Upper lobe of left lung (tissue), 4 donors: ENCODE measurements around the gene TMEM245.

Experiments
- POLR2A ChIP-seq, 4 donors: fragments of 450-650 bp; IDR thresholded peaks; one replicate each; pipeline ENCODE4 v1.5.1; 2016 to 2017; ENCODE audit warnings: antibody characterized with exemption in 4 of 4, mild to moderate bottlenecking in 2 of 4
- POLR2AphosphoS5 ChIP-seq, 2 donors: sonication (generic); formaldehyde crosslinking; IDR thresholded peaks; one replicate each; pipeline ENCODE4 v1.5.1; 2017; ENCODE audit warnings: antibody characterized with exemption in 2 of 2
- TF ChIP-seq, protein P1 (sequence below), 6 experiments: fragments of 450-650 bp in 4 of 6; fragments of 200-600 bp in 2 of 6; sonication (generic) in 2 of 6; IDR thresholded peaks; one replicate each; pipeline ENCODE4 v1.5.1; 2016 to 2019; ENCODE audit warnings: antibody characterized with exemption in 6 of 6

DNA sequence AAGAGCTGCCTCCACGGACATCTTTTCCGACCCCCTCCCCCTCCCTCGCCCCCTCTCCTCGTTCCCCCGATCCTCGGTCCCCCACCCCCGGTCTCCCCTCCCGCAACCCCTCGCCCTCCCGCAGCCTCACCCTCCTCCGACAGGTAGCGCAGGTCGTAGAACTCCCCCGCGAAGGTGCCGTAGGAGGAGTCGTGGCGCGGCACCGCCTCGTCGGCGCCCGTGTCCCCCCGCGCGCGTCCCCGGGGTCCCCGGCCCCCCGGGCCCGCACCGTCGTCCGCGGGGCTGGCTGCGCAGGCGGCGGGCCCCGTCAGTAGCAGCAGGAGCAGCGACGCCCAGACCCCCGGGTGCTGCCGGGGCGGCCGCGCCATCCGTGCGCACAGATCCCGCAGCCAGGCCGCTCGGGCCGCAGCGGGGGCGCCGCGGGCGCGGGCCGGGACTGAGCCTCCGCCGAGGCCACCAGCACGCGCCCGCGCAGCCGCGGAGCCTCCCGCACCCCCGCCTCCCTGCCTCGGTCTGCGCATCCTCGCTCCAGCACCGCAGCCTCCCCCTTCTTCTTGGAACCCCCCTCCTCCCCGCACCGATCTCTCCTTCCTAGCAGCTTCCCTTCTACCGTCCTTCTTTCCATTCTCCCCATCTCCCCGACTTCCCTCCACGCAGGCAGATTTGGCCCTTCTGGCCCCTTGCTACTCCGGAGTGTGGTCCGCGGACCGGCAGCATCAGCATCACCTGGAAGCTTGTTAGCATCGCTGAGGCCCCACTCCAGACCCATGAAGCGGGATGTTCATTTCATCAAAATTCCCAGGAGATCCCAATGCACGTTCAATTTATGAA is 47.2 kb upstream of the TMEM245 start, which contains the start of gene FRRS1L:
- no peak for TF ChIP-seq POLR2AphosphoS5 (IDR thresholded peaks at IDR 0.05)
- TF ChIP-seq POLR2A (IDR thresholded peaks at IDR 0.05): no peak
- TF ChIP-seq, protein P1, sequence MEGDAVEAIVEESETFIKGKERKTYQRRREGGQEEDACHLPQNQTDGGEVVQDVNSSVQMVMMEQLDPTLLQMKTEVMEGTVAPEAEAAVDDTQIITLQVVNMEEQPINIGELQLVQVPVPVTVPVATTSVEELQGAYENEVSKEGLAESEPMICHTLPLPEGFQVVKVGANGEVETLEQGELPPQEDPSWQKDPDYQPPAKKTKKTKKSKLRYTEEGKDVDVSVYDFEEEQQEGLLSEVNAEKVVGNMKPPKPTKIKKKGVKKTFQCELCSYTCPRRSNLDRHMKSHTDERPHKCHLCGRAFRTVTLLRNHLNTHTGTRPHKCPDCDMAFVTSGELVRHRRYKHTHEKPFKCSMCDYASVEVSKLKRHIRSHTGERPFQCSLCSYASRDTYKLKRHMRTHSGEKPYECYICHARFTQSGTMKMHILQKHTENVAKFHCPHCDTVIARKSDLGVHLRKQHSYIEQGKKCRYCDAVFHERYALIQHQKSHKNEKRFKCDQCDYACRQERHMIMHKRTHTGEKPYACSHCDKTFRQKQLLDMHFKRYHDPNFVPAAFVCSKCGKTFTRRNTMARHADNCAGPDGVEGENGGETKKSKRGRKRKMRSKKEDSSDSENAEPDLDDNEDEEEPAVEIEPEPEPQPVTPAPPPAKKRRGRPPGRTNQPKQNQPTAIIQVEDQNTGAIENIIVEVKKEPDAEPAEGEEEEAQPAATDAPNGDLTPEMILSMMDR (IDR thresholded peaks at IDR 0.05): no peak
